NCI-H345 treated with DMSO at 0.1 percent for 48 hours (cell line): ENCODE results near the gene EREG.
"Not testable (repeated sequence)": the region's sequence is repeated elsewhere in the genome, so short reads cannot be mapped to it uniquely, and the experiment has no call there.

Experiments
- DNase-seq: peaks from one replicate; lab custom pipeline; 2025; ENCODE audit not compliant: unreplicated experiment; lab: John Stamatoyannopoulos, UW

The EREG gene

GRCh38 chr4:74340421-74340820 lies 24.5 kb upstream of the EREG start:
- not testable (repeated sequence) for DNase-seq

DNA sequence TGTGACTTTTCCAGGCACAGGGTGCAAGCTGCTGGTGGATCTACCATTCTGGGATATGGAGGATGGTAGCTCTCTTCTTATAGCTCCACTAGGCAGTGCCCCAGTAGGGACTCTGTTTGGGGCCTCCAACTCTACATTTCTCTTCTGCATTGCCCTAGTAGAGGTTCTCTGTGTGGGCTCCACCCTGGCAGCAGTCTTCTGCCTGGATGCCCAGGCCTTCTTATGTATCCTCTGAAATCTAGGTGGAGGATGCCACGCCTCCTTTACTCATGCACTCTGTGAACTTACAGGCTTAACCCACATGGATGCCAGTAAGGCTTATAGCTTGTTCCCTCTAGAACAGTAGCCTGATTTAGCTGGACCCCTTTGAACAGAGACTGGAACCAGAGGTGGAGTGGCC lies 20.9 kb upstream of the EREG start:
- no peak for DNase-seq

- no peak for DNase-seq
These were observed 11.1 kb upstream of the EREG start for GRCh38 chr4:74353858-74354257.

GRCh38 chr4:74357965-74358364 lies 7.0 kb upstream of the EREG start:
- DNase-seq: no peak

GRCh38 chr4:74361671-74362070 lies 3.3 kb upstream of the EREG start:
- DNase-seq: no peak

DNA sequence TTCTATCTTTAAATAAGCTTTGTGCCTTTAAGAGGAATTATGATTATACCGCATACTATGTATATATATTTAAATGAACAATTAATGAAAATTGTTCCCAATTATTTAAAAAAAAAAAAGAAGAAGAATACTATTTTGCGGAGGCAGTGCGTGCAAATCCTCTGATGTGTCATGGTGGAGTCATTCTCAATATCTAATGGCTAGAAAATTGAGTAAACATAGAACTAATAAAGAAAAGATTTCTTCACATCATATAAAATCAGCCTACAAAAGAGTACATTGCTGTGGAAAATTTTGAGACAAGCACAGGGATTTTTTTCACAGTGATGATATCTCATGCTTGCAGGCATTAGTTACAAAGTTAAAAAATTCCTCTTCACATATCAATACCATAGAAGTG lies 2.6 kb upstream of the EREG start:
- no peak for DNase-seq

GRCh38 chr4:74364256-74364651 lies 691 bp upstream of the EREG start:
- DNase-seq: no peak

DNA sequence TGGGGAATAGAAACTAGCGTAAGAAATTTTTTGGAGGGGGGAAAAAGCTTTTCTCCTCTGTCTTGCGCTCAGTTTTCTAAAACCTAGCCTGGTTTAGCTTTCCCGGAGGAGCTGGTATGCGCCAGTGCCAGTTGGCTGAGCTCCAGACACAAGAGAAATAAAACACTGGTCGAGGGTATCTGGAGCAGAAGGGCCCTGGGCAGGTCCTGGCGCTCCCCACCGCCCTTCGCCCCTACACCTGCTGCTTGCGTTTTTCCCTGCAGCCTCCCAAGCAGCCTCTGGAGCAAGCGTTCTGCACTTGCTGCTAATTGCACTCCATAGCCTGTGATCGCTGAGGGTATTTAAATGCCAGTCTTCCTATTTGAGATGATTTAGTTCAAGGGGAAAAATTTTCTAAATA lies 816 bp downstream of the EREG start:
- DNase-seq: peak; percentile 32

DNA sequence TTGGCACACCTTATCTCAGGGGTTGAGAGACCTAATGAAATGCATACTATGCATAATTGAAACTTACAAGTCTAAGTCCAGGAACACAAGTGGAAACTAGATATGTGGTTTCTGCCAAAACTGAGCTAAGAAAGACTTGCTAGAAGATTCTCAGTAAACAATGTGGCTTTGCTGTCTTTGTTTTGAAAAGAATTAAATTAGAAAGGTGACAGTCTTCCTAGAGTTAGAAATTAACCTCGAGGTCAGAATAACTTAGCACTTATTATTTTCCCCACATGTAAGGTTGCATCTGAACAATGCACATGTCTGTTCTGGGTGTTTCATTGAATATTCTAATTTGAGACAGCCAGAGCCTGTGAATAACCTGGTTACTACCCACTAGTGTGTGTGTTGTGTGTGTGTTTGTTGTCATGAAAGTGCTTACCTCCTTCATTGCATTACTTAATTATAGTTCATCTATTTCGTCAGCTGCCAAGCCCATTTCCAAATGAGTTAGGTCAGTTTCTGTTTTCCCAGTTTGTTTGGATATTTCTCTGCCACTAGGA lies 1.5 kb downstream of the EREG start:
- no peak for DNase-seq

DNA sequence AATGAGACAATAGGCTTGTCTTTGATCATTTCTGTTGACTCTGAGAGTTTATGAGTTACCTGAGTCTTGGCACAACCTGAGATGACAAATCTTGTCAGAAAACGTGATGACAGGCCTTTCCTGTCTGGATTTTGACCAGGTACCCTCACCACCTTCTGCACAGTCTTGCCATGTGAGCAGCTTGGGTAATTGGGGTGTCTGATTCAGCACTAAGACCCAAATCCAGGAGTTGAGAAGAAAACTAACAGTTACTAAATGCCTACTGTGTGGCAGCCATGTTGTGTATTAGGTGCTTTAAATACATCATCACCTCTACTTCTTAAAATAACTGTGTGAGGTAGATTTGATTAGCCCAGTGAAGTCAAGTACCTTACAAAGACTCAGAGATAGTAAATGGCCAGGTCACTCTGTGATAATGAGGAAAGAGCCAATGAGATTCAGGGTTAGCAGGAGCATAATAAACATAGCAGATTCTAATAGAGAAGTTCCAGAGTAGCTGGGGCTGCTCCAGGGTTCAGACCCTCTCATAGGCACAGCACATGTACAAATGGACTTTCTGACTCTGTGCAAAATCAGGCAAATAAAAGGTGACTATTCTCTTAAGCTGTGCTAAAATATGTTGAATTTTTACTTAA lies 2.8 kb downstream of the EREG start:
- DNase-seq: no peak

- no peak for DNase-seq
These were observed 3.7 kb downstream of the EREG start for GRCh38 chr4:74368596-74368995.

DNA sequence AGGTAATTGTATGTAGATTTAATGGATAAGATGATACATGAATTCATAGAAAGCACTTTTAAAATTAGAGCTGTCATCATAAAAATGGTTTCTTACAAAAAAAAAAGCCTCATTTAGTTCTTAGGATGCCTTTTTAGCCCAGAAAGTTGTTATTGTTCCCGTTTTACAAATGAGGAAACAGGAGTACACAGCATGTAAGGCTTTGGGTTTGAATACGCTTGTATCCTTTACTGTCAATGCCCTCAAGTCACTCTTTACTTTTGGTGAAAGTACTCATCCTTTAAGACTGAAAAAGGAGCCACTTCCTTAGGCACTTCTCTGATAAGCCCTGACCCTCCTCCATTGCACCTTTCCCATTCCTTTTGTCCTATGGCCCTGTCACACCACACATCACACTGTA lies 4.9 kb downstream of the EREG start:
- no peak for DNase-seq

- DNase-seq: no peak
These were observed 6.0 kb downstream of the EREG start for GRCh38 chr4:74370912-74371311.

- DNase-seq: no peak
These were observed 9.2 kb downstream of the EREG start for GRCh38 chr4:74374128-74374527.

DNA sequence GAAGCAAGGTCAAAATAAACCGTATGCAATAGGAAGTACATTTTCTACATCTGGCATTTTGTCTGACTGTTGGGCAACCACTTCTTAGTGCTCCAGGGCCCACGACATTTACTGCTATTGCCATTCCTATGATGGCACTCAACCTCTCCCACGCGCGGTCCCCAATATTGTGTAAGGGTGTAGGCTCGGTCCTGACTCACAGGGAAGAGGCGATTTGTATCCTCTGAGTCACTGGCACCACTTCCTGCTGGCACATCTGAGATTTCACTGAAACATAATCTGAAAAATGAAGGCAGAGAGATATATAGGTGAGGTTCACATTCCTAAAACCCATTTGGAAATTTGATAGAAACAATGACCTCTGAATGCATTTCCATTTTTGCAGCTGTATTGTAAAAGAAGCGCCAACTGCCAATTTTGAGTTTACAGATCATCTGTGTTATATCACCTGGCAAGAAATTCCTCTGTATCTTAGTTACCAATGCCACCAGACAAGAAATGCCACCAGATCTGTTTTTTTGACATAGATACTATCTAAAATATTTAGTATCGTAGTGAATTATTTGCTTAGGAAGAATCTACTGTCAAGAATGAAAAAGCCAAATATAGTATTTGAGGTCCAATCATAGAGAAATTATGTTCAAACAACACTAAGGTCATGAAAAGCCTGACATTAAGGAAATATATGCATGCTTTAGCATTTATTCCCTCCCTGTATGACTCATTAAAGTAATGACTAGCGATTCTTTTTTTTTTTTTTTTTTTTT lies 9.8 kb downstream of the EREG start:
- DNase-seq: no peak

GRCh38 chr4:74375824-74376426 lies 11.0 kb downstream of the EREG start:
- no peak for DNase-seq

- no peak for DNase-seq
These were observed 12.0 kb downstream of the EREG start for GRCh38 chr4:74376888-74377483.

GRCh38 chr4:74377714-74378113 lies 12.8 kb downstream of the EREG start:
- DNase-seq: no peak

DNA sequence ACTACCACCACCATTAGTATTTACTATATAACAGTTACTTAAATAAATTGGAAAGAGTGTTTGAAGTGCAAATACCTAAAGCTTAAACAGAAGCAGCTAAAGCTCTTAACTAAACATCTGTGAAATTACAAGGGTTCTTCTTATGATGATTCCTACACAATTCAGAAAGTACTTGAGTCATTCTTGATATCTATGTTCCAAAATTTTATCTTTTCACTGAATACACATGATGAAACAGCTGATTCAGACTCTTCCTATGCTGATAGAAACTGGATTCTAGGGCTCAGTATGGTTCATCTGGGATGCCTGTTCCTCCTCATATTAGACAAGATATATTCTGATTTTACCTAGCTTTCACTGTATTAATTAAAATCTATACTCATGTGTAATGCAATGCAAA lies 13.6 kb downstream of the EREG start:
- DNase-seq: no peak

- no peak for DNase-seq
These were observed 15.0 kb downstream of the EREG start for GRCh38 chr4:74379912-74380311.

GRCh38 chr4:74385386-74385785 lies 20.4 kb downstream of the EREG start:
- no peak for DNase-seq

DNA sequence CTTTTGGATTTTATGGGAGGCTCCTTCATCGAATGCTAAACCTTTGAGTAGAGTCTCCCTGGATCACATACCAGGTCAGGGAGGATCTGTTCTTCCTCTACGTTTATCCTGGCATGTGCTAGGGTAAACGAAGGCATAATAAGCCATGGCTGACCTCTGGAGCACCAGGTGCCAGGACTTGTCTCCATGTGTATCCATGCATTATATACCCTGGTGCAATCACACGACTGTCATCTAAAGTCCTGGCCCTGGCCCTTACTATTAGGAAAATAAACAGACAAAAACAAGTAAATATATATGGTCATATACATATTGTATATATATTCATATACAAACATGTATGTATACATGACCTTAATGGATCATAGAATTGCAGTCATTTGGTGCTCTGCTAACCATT lies 21.2 kb downstream of the EREG start:
- DNase-seq: no peak
